HUES6 (cell line): Measurements from ENCODE around the gene PSMD3.
"Not testable (repeated sequence)": the region's sequence is repeated elsewhere in the genome, so short reads cannot be mapped to it uniquely, and the experiment has no call there.

Experiments used
- H3K27ac ChIP-seq: 2 replicates; pipeline ENCODE4 v1.7.0; 2013; ENCODE audit warnings: low read depth, mild to moderate bottlenecking, low read length, inconsistent platforms
- H3K27me3 ChIP-seq: 2 replicates; pipeline ENCODE4 v1.6.1; 2013; ENCODE audit warnings: low read length; ENCODE audit not compliant: control insufficient read depth, insufficient read depth
- H3K36me3 ChIP-seq: 2 replicates; pipeline ENCODE4 v1.6.1; 2013; ENCODE audit warnings: low read length; ENCODE audit not compliant: control insufficient read depth, insufficient read depth
- H3K4me1 ChIP-seq: 2 replicates; pipeline ENCODE4 v1.6.1; 2013; ENCODE audit warnings: low read length; ENCODE audit not compliant: control insufficient read depth, insufficient read depth
- H3K4me3 ChIP-seq: 2 replicates; pipeline ENCODE4 v1.5.1; 2013; ENCODE audit warnings: low read depth, low read length
- H3K9ac ChIP-seq: one replicate; pipeline ENCODE4 v1.6.1; 2013; ENCODE audit warnings: mild to moderate bottlenecking, low read length
- H3K9me3 ChIP-seq: 2 replicates; pipeline ENCODE4 v1.6.1; 2013; ENCODE audit warnings: low read depth, low read length; ENCODE audit not compliant: control insufficient read depth, insufficient read depth

The PSMD3 gene

GRCh38 chr17:39946551-39947330 lies 33.9 kb upstream of the PSMD3 start:
- Histone ChIP-seq H3K4me3 (no peak overlapping the region), H3K27me3 (peaks cover 12% of the 10 kb centered on the region), H3K36me3 (no peaks in the 10 kb centered on the region), H3K4me1 (no peaks in the 10 kb centered on the region), H3K9me3 (no peaks in the 10 kb centered on the region), H3K27ac (no peak overlapping the region), H3K9ac (no peak overlapping the region)

GRCh38 chr17:39948489-39948828 lies 32.1 kb upstream of the PSMD3 start:
- H3K4me3 ChIP-seq, H3K4me1 ChIP-seq, H3K9ac ChIP-seq, H3K9me3 ChIP-seq, H3K27ac ChIP-seq, H3K36me3 ChIP-seq: not testable (repeated sequence)
- H3K27me3 ChIP-seq = peaks cover 17% of the 10 kb centered on the region

- Histone ChIP-seq H3K36me3 (no peaks in the 10 kb centered on the region), H3K27me3 (peaks cover 17% of the 10 kb centered on the region), H3K27ac (no peak overlapping the region), H3K9me3 (no peaks in the 10 kb centered on the region), H3K4me1 (peaks cover 11% of the 10 kb centered on the region), H3K9ac (no peak overlapping the region), H3K4me3 (no peak overlapping the region)
Observed at GRCh38 chr17:39949028-39949427, 31.6 kb upstream of the PSMD3 start.

- Histone ChIP-seq H3K27ac (no peak overlapping the region), H3K9ac (no peak overlapping the region), H3K4me3 (no peak overlapping the region), H3K27me3 (peaks cover 17% of the 10 kb centered on the region), H3K4me1 (peaks cover 15% of the 10 kb centered on the region), H3K36me3 (no peaks in the 10 kb centered on the region), H3K9me3 (no peaks in the 10 kb centered on the region)
Observed at GRCh38 chr17:39950871-39951348, 29.7 kb upstream of the PSMD3 start.

- Histone ChIP-seq H3K4me1 (peaks cover 15% of the 10 kb centered on the region), H3K27me3 (peaks cover 17% of the 10 kb centered on the region), H3K36me3 (no peaks in the 10 kb centered on the region), H3K9ac (peak overlapping the region; percentile 35), H3K4me3 (peak overlapping the region; percentile 62), H3K27ac (no peak overlapping the region), H3K9me3 (no peaks in the 10 kb centered on the region)
Observed at GRCh38 chr17:39951924-39952679, 28.5 kb upstream of the PSMD3 start.

GRCh38 chr17:39952680-39953470 lies 27.7 kb upstream of the PSMD3 start:
- Histone ChIP-seq H3K4me3 (peak overlapping the region; percentile 70), H3K27me3 (peaks cover 17% of the 10 kb centered on the region), H3K36me3 (no peaks in the 10 kb centered on the region), H3K9ac (peak overlapping the region; percentile 35), H3K4me1 (peaks cover 15% of the 10 kb centered on the region), H3K27ac (no peak overlapping the region), H3K9me3 (no peaks in the 10 kb centered on the region)

- Histone ChIP-seq H3K4me1 (peaks cover 15% of the 10 kb centered on the region), H3K9ac (peak overlapping the region; percentile 71), H3K4me3 (peak overlapping the region; percentile 70), H3K9me3 (no peaks in the 10 kb centered on the region), H3K36me3 (no peaks in the 10 kb centered on the region), H3K27ac (peak overlapping the region; percentile 84), H3K27me3 (peaks cover 17% of the 10 kb centered on the region)
Observed at GRCh38 chr17:39953471-39953888, 27.1 kb upstream of the PSMD3 start.

- Histone ChIP-seq H3K27ac (no peak overlapping the region), H3K27me3 (peaks cover 17% of the 10 kb centered on the region), H3K36me3 (no peaks in the 10 kb centered on the region), H3K4me1 (peaks cover 15% of the 10 kb centered on the region), H3K9me3 (no peaks in the 10 kb centered on the region), H3K4me3 (no peak overlapping the region), H3K9ac (no peak overlapping the region)
Observed at GRCh38 chr17:39954876-39955275, 25.7 kb upstream of the PSMD3 start.

- Histone ChIP-seq H3K36me3 (no peaks in the 10 kb centered on the region), H3K4me3 (no peak overlapping the region), H3K27ac (no peak overlapping the region), H3K9ac (no peak overlapping the region), H3K4me1 (peaks cover 15% of the 10 kb centered on the region), H3K27me3 (peaks cover 13% of the 10 kb centered on the region), H3K9me3 (no peaks in the 10 kb centered on the region)
Observed at GRCh38 chr17:39955726-39956225, 24.8 kb upstream of the PSMD3 start.

- no peak overlapping the region for H3K27ac ChIP-seq
- H3K9ac ChIP-seq = no peak overlapping the region
- no peak overlapping the region for H3K4me3 ChIP-seq
- H3K4me1 ChIP-seq = no peaks in the 10 kb centered on the region
- no peaks in the 10 kb centered on the region for H3K36me3 ChIP-seq
- no peaks in the 10 kb centered on the region for H3K27me3 ChIP-seq
- H3K9me3 ChIP-seq = no peaks in the 10 kb centered on the region
Observed at GRCh38 chr17:39960524-39961041, 20.0 kb upstream of the PSMD3 start.
